Activated CD4-positive, alpha-beta T cell treated with anti-CD3 and anti-CD28 coated beads for 24 hours (primary cell): Measurements from ENCODE around the gene NQO1.

ENCODE experiments used
- DNase-seq, 2 donors: peaks; one replicate each; pipeline ENCODE4 v3.0.0-alpha.2; 2020; ENCODE audit warnings: low read depth in 2 of 2

Gene NQO1

GRCh38 chr16:69706256-69706974, 19.9 kb downstream of the NQO1 start:
- DNase-seq = no peak

- no peak for DNase-seq
These were observed 22.7 kb downstream of the NQO1 start for GRCh38 chr16:69703638-69704037.

- no peak for DNase-seq
These were observed 24.5 kb downstream of the NQO1 start for GRCh38 chr16:69701866-69702265.

GRCh38 chr16:69701452-69701851, 24.9 kb downstream of the NQO1 start:
- DNase-seq = no peak

GRCh38 chr16:69699915-69700314, 26.4 kb downstream of the NQO1 start:
- no peak for DNase-seq

- DNase-seq = no peak
These were observed 28.0 kb downstream of the NQO1 start for GRCh38 chr16:69698404-69698803.

GRCh38 chr16:69693916-69694315, 32.4 kb downstream of the NQO1 start:
- DNase-seq = no peak

GRCh38 chr16:69691980-69692911, 34.1 kb downstream of the NQO1 start:
- DNase-seq = no peak

- no peak for DNase-seq
These were observed 37.8 kb downstream of the NQO1 start for GRCh38 chr16:69688589-69688988.

GRCh38 chr16:69680358-69680757, 46.0 kb downstream of the NQO1 start:
- DNase-seq = no peak

GRCh38 chr16:69672998-69673713, 53.2 kb downstream of the NQO1 start:
- no peak for DNase-seq

- DNase-seq = no peak
These were observed 53.9 kb downstream of the NQO1 start for GRCh38 chr16:69672315-69672997.

GRCh38 chr16:69669577-69669976, 56.8 kb downstream of the NQO1 start:
- no peak for DNase-seq

- DNase-seq = no peak
These were observed 62.5 kb downstream of the NQO1 start for GRCh38 chr16:69663846-69664245.

GRCh38 chr16:69662901-69663300, 63.5 kb downstream of the NQO1 start:
- DNase-seq = no peak

GRCh38 chr16:69660166-69660565, 66.2 kb downstream of the NQO1 start:
- DNase-seq = no peak
